Adrenal gland (tissue), 5 donors: ENCODE measurements around the gene RBM47.

ENCODE experiments used
- CTCF ChIP-seq, 6 experiments: fragments of 450-650 bp in 4 of 6; fragments of 200-600 bp in 2 of 6; sonication (generic) in 1 of 6; IDR thresholded peaks; 1 replicate in 5 of 6; 2 replicates in 1 of 6; pipeline versions ENCODE4 v1.5.1 to v1.8.0; 2016 to 2021; ENCODE audit warnings: antibody characterized with exemption in 6 of 6, mild to moderate bottlenecking in 2 of 6, moderate library complexity in 1 of 6
- POLR2A ChIP-seq, 2 donors: fragments of 450-650 bp; IDR thresholded peaks; one replicate each; pipeline ENCODE4 v1.6.1; 2017; ENCODE audit warnings: antibody characterized with exemption in 2 of 2, mild to moderate bottlenecking in 2 of 2, moderate library complexity in 1 of 2
- donor health status: DM: no; HTN: no; CAD: no.

- TF ChIP-seq CTCF (IDR thresholded peaks at IDR 0.05), result no peak
- TF ChIP-seq POLR2A (IDR thresholded peaks at IDR 0.05), result peak in 1 of 2 donors; percentile 14
Observed at GRCh38 chr4:40552536-40552935, 77.1 kb downstream of the RBM47 start.
